ENCODE results near the gene NDE1. TPM values are rescaled to one million over a fixed set of nuclear protein-coding genes. Genes with fewer than 3 reads are reported as not detected.
A peak's percentile ranks its signal among the peaks of the same experiment; 100 is the strongest.

NDE1 gene
- total RNA-seq, 4 donors from 2014 or later, result 22.4 to 40.6 (median 31.4) TPM

DNA sequence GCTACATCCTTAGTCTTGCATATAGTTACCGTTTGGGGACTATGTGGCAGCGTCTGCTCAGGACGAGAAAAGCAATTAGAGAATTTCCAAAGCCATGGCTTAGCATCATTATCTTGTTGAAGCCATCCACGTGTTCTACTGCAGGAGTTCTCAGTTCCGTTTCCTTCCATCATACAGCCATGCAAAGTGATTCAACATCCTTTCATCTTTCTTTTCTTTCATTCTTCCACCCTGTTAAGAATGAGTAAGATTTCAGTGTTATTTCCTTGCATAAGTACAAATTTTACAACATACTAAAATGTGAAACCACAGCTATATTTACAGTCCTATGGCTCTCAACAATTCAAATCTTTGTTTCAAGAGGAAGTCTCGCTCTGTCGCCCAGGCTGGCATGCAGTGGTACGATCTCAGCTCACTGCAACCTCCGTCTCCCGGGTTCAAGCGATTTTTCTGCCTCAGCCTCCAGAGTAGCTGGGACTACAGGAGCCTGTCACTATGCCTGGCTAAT, 10.9 kb upstream of the NDE1 start:
- WGBS, 2 donors, result 72 to 84% methylated on average over 11 of the region's 11 CpGs
- TF ChIP-seq POLR2A (IDR thresholded peaks at IDR 0.05), result no peak
- TF ChIP-seq, protein P1, sequence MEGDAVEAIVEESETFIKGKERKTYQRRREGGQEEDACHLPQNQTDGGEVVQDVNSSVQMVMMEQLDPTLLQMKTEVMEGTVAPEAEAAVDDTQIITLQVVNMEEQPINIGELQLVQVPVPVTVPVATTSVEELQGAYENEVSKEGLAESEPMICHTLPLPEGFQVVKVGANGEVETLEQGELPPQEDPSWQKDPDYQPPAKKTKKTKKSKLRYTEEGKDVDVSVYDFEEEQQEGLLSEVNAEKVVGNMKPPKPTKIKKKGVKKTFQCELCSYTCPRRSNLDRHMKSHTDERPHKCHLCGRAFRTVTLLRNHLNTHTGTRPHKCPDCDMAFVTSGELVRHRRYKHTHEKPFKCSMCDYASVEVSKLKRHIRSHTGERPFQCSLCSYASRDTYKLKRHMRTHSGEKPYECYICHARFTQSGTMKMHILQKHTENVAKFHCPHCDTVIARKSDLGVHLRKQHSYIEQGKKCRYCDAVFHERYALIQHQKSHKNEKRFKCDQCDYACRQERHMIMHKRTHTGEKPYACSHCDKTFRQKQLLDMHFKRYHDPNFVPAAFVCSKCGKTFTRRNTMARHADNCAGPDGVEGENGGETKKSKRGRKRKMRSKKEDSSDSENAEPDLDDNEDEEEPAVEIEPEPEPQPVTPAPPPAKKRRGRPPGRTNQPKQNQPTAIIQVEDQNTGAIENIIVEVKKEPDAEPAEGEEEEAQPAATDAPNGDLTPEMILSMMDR (IDR thresholded peaks at IDR 0.05), result no peak
- H3K9me3 ChIP-seq, result no peaks in the 10 kb centered on the region
- peaks cover 8 to 30% (median 17%) of the 10 kb centered on the region in 3 donors for H3K4me1 ChIP-seq
- no peaks in the 10 kb centered on the region for H3K27me3 ChIP-seq
- intact Hi-C loops (cut with DNase I), result no loop called here
- H3K36me3 ChIP-seq, result peaks cover 12 to 57% (median 33%) of the 10 kb centered on the region in 3 donors
- DNase-seq, result no peak
- no peak overlapping the region for H3K4me3 ChIP-seq
- H3K27ac ChIP-seq, result no peak overlapping the region

DNA sequence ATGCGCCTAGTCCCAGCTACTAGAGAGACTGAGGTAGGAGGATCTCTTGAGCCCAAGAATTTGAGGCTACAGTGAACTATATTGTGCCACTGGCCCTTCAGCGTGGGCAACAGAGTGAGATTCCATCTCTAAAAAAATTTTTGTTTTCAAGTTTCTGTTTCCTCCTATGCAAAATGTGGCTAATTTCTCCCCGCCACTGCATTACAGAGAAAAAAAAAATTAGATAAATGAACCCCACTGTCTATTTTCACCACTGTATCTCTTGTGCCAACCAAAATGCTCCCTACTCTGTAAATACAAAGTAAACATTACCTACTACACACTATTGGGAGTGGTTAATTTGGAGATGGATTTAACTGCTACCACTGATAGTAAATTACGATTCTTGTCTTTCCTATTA, 9.1 kb upstream of the NDE1 start:
- Histone ChIP-seq H3K36me3 (peaks cover 5 to 39% (median 16%) of the 10 kb centered on the region in 3 donors), H3K4me3 (no peak overlapping the region), H3K4me1 (peaks cover 8 to 39% (median 17%) of the 10 kb centered on the region in 3 donors), H3K27ac (peak overlapping the region in 1 of 4 donors; percentile 100), H3K9me3 (no peaks in the 10 kb centered on the region), H3K27me3 (no peaks in the 10 kb centered on the region)
- WGBS, 2 donors, result 68 to 75% methylated on average over 4 of the region's 4 CpGs
- intact Hi-C loops (cut with DNase I), result no loop called here
- TF ChIP-seq POLR2A (IDR thresholded peaks at IDR 0.05), result no peak
- TF ChIP-seq, protein P1 (IDR thresholded peaks at IDR 0.05), result no peak
- no peak for DNase-seq

DNA sequence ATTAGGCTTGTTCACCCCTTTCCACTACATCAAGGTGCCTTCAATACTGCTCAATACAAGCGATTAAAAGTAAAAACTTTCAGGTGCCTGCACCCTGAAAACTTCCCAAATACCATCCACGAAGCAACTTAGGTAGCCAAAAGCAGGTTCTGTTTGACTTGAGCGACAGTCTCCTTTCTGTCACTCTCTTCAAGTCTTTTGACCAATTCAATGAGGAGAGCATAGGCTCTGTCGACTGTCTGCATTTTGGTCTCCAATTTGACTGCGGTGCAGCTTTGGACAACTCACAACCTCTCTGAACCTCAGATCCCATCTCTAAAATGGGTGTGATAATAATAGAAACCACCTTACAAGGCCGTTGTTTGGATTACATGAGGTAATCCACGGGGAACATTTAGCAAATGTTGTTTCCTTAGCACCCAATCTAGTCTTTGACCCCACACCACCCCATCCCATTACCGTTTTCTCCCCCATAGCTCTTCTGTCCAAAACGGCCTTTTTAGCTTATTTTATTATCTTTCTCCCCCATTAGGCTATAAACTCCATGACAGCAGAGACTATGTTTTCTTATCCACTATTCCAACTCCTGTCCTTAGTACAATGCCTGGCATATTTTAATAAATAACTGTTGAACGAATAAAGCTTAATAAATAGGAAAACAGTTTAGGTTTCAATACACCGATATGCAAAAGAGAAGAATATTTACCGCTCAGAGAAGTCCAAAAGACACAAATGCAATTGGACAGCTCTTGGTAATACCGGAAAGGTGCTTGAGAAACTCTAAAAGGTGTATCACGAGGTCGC, 8.1 kb upstream of the NDE1 start:
- peak overlapping the region; percentile 97 to 100 (median 100) for H3K27ac ChIP-seq
- peaks cover 8 to 39% (median 17%) of the 10 kb centered on the region in 3 donors for H3K4me1 ChIP-seq
- no peak for DNase-seq
- H3K36me3 ChIP-seq, result peaks cover 4 to 29% (median 13%) of the 10 kb centered on the region in 3 donors
- intact Hi-C loops (cut with DNase I), result no loop called here
- TF ChIP-seq, protein P1 (IDR thresholded peaks at IDR 0.05), result no peak
- no peak for TF ChIP-seq POLR2A (IDR thresholded peaks at IDR 0.05)
- peak overlapping the region; percentile 71 to 98 (median 86) for H3K4me3 ChIP-seq
- 11 to 14% methylated on average over 15 of the region's 15 CpGs for WGBS, 2 donors
- H3K27me3 ChIP-seq, result no peaks in the 10 kb centered on the region
- no peaks in the 10 kb centered on the region for H3K9me3 ChIP-seq

DNA sequence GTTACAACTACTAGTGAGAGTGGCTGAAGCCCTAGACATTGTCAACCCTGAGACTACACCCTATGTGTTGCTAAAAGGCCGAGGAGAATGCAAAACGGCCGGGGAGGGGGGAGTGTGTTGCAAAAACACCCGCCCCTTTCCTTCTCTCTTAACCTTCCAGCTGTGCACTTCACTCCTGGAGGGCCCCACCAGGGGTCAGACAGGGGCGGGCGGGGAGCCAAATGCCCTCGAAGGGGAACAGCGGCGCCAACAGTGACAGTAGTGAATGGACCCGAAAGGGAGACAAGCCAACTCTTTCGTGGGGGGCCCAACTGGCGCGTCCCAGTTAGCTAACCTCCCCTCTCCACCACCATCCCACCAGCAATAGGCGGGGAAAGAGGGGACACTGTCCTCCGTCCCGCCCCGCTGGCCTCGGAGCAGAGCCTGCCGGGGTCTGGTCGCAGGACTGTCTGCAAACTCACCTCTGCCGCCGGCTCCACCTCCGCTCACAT, 7.4 kb upstream of the NDE1 start:
- Histone ChIP-seq H3K36me3 (peaks cover 4 to 22% (median 13%) of the 10 kb centered on the region in 3 donors), H3K9me3 (no peaks in the 10 kb centered on the region), H3K4me1 (peaks cover 8 to 39% (median 17%) of the 10 kb centered on the region in 3 donors), H3K27ac (peak overlapping the region; percentile 97 to 100 (median 100)), H3K27me3 (no peaks in the 10 kb centered on the region), H3K4me3 (peak overlapping the region; percentile 71 to 98 (median 86))
- 2 to 4% methylated on average over 8 to 11 of the region's 23 CpGs for WGBS, 2 donors
- peak; percentile 70 for DNase-seq
- intact Hi-C loops (cut with DNase I), result no loop called here
- TF ChIP-seq, protein P1 (IDR thresholded peaks at IDR 0.05), result peak in 5 of 6 experiments; percentile 10 to 34 (median 29)
- TF ChIP-seq POLR2A (IDR thresholded peaks at IDR 0.05), result no peak
